ENCODE results near the gene AFG3L2.

AFG3L2 gene

GRCh38 chr18:12325726-12326245, 51.2 kb downstream of the AFG3L2 start:
- DNase-seq (ENCODE audit: low read depth in 2 of 2), result no peak

DNA sequence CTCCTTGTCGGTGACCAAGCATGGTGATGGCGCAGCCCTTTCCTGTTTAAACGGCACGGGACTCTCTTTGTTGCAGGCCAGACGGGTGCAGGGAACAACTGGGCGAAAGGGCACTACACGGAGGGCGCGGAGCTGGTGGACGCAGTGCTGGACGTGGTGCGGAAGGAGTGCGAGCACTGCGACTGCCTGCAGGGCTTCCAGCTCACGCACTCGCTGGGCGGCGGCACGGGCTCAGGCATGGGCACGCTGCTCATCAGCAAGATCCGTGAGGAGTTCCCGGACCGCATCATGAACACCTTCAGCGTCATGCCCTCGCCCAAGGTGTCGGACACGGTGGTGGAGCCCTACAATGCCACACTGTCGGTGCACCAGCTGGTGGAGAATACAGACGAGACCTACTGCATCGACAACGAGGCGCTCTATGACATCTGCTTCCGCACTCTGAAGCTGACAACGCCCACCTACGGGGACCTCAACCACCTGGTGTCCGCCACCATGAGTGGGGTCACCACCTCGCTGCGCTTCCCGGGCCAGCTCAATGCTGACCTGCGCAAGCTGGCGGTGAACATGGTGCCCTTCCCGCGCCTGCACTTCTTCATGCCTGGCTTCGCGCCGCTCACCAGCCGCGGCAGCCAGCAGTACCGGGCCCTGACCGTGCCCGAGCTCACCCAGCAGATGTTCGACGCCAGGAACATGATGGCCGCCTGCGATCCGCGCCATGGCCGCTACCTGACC, 51.9 kb downstream of the AFG3L2 start:
- DNase-seq (ENCODE audit: low read depth in 2 of 2), result no peak

DNA sequence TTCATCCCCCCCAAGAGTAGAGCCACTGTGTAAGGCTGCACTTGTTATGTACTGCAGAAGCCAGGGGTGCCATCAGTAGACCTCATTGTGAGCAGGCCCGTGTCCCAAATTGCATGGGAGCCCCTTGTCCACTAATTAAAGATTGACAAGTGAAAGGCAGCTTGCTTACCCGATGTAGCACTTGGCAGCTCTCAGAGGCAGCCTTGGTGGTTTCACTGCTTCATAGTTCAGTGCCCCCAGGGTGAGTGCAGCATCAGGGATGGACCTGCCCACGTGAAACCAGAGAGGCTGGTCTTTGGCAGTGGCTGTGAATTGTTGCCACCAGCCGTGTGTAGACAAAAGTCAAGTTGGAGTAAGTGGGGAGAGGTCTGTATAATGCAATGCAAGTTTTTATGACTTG, 55.7 kb downstream of the AFG3L2 start:
- DNase-seq (ENCODE audit: low read depth in 2 of 2), result no peak

DNA sequence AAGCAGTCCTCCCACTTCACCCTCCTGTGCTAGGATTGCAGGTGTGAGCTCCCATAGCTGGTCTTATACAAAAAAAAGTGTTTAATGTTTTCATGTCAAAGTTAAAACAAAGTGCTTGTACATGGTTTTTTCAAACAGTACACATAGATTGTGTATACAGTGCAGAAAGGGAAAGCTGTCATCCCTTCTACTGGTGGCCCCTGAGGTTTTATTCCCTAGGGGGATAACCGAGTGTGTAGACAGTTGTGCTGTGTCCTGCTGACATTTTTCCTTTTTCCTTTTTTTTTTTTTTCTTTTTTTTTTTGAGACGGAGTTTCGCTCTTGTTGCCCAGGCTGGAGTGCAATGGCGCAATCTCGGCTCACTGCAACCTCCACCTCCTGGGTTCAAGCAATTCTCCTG, 58.2 kb downstream of the AFG3L2 start:
- DNase-seq (ENCODE audit: low read depth in 2 of 2), result no peak

DNA sequence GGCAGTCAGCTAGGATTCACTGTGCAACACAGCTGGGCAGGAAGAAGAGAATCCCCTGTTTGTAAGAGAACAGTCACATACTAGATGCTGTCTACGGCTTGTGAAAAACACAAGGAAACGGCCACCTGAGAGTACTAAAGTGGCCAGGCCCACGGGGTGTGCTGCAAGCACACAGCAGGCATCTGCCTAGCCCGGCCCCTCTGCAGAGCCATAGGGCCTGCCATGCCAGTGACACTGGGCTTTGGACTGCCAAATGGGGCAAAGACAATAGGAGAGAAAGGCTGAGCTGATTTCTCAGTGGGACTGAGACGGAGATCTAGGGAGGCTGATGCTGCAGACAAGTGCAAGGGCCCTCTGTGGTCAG, 58.7 kb downstream of the AFG3L2 start:
- no peak for DNase-seq (ENCODE audit: low read depth in 2 of 2)

DNA sequence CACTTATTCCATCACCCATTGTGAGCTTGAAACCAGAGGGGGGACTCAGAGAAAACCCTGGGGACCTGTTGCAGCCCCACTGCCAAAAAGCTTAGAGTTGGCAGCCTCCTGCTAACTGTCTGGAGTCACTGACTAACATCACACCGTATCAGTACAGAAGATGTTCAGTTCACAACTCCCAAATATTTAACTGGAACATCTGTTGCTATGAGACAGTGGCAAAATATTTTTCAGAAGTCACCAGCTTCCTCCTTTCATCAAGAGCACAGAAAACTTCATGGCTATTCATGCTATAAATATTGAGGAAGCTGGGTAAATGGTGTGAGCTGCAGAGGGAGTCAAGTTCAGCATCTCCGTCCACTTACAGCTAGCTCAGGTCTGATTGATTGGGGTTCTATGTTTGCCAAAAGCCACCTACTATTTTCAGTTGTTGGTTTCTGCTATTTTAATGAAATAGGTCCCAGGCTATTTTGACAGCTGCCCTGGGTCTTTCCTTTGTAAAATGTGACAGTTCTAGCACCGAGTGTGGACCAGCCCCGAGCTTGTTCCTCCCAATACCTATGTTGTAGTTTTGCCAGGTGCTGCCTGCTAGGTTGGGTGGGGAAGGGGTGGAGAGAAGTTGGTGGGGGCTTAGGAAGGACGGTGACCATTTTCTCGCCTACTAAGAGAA, 59.2 kb downstream of the AFG3L2 start:
- no peak for DNase-seq (ENCODE audit: low read depth in 2 of 2)

GRCh38 chr18:12315911-12316310, 61.1 kb downstream of the AFG3L2 start:
- DNase-seq (ENCODE audit: low read depth in 2 of 2), result no peak

- DNase-seq (ENCODE audit: low read depth in 2 of 2), result no peak
These were observed 61.5 kb downstream of the AFG3L2 start for GRCh38 chr18:12315490-12315889.

DNA sequence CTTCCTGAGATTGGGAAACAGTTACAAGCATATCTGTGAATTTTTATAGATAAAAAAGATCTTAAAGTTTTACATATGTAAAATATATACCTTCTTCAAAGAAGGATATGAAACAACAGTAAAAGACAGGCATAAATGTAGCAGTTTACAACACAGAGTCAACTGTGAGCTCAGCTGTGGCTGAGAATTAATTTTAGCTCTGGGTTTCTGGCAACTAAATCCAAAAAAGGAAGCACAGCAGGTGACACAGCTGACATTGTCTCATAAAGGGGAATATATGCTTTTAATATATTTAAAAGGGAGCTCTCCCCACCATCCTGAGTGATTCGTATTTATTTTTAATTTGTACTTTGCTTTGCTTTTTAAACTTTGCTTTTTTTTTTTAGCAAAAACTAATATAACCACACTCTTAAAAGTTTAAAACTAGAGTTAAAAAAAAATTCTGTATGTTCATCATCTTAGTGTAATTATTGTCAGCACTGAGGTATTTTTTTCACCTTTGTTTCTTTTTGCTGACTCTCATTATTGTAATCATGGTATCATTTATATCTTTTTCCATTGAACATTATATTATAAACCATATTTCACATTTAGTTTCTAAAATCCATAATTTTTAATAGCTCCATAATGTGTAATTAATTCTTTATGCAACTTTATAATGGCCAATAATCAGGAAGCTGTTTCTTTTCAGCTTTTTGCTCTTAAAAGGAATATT, 62.3 kb downstream of the AFG3L2 start:
- no peak for DNase-seq (ENCODE audit: low read depth in 2 of 2)

DNA sequence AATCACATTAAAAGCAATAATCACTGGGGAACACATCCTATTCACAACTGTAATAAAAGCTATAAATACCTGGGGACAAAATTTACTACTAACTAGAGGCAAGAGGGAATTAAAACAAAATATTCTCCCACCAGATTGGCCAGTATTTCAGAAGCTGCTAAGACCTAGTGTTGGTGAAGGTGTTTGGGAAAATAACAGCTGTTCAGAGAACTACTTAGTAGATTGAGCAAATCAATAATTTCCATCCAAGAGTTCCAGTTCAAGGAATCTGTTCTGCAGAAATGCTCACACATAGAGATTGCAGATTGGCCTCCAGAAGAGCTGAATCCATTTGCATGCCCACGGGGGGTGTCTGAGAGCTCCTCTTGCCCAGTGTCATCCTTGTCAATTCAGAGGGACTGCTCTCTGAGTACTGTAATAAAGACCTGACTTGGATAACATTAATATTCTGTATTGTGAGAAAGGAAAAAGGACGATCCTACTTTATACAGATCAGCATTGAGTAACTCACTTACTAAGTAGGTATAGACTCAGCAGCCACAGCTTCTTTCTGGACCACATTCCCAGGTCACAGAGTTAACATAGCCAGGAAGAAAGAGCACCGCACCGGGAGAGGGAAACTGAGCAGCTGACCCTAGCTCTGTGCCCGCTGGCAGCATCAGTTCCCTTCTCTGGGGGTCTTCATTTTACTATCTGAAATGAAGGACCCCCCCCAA, 63.3 kb downstream of the AFG3L2 start:
- DNase-seq (ENCODE audit: low read depth in 2 of 2), result no peak

DNA sequence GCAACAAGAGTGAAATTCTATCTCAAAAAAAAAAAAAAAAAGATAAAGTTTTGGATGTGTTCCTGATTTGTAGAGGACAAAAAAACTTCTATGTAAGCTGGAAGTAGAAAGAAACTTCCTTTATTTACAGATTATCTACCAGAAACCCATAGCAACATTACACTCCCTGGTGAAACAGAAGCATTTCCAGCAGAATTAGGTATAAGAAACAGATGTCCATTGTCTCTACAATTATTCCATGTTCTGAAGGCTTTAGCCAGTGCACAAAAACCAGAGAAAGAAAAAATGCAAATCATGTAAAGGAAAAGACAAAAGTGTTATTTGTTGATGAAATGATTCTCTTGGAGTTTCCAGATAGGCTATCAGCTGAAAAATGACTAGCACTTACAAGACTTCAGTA, 64.1 kb downstream of the AFG3L2 start:
- no peak for DNase-seq (ENCODE audit: low read depth in 2 of 2)

DNA sequence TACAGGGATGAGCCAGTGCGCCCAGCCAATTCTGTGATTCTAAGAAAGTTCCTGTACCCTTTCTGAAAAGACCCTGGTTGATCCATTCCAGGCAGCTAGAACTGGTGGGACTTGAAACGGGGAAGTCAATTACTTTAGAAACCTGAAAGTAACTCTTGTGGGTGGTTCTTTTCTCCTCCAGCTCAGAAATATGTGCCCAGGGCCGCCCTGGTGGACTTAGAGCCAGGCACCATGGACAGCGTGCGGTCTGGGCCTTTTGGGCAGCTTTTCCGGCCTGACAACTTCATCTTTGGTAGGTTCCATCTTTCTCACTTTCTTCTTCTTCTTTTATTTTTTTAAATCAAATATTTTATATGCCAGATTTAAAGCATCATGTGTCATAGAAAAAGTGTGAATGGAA, 66.3 kb downstream of the AFG3L2 start:
- DNase-seq (ENCODE audit: low read depth in 2 of 2), result no peak

DNA sequence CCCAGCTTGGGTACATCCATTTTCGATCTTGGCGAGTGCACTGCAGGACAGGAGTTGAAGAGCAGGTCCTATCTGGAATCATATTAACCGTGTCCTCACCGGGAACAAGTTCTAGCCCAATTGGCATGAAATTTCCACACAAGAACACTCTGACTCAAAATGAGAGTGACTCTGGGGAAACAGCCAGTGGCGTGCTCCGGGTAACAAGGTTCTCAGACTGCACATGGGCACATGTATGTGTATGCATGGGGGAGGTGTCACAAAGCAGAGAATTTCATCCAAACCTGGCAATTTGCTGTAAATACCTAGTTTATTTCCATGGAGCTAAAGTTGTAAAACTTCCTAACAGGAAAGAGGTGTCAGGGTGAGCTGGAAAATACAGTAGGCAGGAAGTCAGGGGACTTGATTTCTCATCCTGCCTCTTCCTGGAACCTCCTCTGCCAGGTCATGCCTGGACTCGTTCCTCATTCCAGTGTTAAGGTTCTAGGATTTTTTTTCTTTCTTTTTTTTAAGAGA, 67.3 kb downstream of the AFG3L2 start:
- no peak for DNase-seq (ENCODE audit: low read depth in 2 of 2)

GRCh38 chr18:12308386-12309100, 68.5 kb downstream of the AFG3L2 start:
- DNase-seq (ENCODE audit: low read depth in 2 of 2), result no peak

DNA sequence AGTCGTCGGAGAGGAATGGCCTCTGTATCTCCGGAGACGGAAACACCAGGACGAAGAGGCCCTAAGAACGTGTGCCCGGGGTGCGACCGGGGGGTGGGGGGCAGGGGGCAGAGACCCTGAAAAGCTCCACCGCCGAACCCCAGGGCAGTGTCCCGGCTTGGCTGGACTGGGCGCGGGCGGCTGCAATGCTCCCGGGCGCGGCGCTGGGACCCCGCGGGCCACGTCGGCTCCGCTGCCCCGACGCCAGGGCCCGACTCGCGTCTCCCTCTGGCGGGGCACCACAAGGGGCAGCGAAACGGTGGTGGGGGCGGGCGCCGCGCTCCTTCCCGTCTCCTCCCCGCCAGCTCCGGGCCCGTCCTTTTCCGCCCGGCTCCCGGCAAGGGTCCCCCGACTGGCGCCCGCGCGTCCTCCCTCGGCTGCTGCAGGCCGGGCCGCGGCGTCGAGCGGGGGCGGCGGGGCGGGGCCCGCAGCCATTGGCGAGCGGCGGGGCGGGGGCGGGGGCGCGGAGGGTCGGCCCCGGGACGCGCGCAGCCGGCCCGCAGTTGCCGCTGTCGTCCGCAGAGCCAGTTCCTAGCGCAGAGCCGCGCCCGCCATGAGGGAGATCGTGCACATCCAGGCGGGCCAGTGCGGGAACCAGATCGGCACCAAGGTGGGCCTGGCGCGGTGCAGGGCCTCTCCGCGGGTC, 69.2 kb downstream of the AFG3L2 start, which contains the start of gene TUBB6:
TUBB6 (plus strand) TSS at position 541 of the 685 bp plus-strand sequence; CDS start at position 593, 52 bp downstream.
- no peak for DNase-seq (ENCODE audit: low read depth in 2 of 2)

DNA sequence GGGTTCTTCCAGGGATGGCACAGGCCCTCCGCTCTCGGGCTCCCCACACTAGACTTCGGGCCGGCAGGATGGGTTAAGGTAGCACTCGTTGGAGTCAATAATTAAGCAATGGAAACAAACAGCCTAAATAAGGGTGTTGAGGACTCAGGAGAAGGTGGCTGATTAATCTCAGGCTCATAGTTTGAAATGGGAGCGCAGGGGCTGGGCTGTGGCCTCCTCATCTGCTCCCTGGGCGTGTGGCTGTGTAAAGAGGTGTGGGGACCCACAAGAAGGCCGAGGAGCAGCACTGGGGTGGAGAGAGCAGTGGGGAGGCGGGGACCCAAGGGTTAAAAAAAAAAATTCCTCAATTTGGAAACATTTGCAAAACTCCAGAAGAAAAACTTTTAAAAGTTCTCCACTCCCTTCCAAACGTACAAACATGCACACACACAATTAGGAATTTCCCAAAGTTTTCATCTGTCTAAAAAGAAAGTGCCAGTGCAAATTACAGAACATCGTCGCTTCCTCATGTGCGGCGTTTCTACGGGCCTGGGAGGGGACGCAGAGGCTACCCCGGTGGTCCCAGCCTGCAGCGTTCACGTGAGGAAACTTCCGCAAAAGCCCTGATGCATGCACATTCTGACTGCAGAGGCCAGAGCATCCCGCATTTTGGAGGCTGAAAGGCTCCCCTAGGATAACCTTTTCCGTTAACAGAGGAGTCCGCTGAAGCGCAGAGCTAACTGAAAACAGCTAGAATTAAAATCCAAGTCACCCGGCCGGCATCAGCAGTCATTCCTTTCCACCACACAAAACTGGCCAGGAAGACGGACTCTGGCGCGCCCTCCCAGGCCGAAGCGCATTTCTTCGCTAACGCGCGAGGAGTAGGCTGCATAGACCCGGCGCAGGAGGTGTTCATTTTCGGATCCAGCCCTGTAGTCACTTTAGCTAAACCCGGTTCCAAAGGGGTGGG, 70.0 kb downstream of the AFG3L2 start:
- no peak for DNase-seq (ENCODE audit: low read depth in 2 of 2)

DNA sequence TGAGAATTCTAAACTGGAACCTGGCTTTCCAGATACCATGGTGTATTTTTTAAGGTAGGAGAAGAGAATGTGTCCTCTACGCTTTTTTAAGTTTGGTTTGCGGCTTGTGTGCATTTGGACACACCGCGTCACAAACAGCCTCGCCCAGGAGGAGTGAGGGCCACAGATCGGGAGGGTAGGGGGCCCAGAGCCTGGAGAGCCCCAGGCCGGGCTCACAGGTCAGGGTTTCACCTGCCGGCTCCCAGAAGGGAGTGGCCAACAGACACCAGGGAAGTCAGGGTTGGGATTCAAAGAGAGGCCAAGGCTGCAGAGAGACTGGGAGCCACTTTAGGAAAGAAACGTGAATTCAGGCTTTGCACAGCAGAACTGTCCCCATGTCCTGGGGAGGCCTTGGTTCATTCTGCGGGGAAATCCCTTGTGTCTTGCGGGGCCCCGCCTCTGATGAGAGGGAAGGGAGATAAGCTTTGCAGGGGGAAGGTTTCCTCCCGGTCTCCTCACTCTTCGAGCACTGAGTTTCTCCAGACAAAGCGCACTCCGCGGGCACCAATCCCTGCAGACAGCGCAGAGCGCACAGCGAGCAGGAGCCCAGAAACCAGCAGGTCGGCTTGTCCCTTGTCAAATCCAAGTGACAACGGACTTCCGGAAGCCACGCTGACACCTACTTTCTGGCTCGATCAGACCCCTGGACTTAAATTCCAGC, 70.9 kb downstream of the AFG3L2 start:
- DNase-seq (ENCODE audit: low read depth in 2 of 2), result no peak

DNA sequence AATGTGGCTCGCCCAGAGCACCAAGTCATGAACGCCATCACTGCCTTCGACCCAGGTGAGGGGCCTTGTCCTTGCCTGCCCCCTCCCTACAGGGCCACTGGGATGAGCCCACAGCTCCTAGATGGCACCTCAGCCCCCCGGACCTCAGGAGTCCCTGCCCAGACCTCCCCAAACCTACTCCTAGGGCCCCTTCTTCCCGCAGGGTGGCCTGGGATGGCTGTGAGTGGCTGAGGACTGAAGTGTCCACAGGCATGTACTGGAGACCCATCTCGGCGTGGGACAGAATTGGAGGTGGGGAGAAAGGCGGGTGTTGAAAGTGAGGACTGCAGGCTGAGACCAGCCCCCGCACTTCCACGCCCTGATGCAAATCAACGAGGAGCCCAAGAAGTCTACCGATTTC, 71.8 kb downstream of the AFG3L2 start:
- DNase-seq (ENCODE audit: low read depth in 2 of 2), result no peak

Data from activated CD4-positive, alpha-beta T cell treated with anti-CD3 and anti-CD28 coated beads for 24 hours (primary cell).